ENCODE measurements around the gene PRR20C. TPM values are rescaled to one million over a fixed set of nuclear protein-coding genes. Genes with fewer than 3 reads are reported as not detected.
"Not testable (repeated sequence)": the region's sequence is repeated elsewhere in the genome, so short reads cannot be mapped to it uniquely, and the experiment has no call there.

The PRR20C gene
- not detected in 2 replicates for total RNA-seq (2014; rRNA removed; shearing (Covaris generic))
- not detected in 2 replicates for polyA plus RNA-seq (2015; cell fraction: cytosol; rRNA removed)
- polyA plus RNA-seq (2015; cell fraction: nucleus; rRNA removed) = not detected in 2 replicates

DNA sequence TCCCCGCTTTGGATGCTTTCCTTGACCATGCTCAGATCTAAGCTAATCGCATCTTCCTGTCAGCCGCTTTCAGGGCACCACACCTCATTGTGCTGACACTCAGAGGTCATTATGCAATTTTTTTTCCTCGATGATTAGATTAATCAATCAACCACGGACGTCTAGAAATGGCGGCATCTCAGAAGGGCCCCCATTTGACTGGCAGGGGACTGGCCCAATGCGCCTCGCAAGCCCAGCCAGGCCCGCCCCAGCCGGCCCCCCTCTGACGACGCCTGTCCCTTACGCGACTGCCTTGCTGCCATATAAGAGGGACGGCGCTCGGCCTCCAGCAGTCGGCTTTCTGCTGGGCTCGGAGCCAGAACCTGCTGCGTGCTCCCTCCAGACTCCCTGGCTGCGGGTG lies at the start of gene PRR20C:
Gene PRR20C (plus strand): TSS at position 301 of the 400 bp plus-strand sequence. CDS start 387 bp downstream, outside the sequence.
- DNase-seq (ENCODE audit: low read depth) = not testable (repeated sequence)

- DNase-seq (ENCODE audit: low read depth) = no peak
Measured at GRCh38 chr13:57114945-57115344, 38.9 kb upstream of the PRR20C start.

DNA sequence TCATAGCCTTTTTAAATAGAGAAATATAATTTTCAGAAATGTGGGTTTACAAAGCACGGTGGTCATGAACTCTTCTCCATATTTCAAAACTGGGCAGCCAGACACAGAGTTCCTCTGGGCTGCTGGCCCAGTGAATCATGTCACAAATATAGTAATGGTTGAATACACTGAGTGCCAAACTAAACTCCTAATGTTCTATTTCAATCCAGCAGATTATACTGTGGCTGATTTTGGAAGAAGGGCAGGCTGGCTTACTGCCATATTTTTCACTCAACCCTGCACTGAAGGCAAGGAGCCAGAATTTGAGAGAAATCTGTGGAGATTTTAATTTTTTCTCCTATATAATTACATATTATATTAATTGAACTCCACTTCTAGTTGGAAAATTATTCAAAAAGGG lies 30.2 kb upstream of the PRR20C start:
- DNase-seq (ENCODE audit: low read depth) = peak; percentile 23

GRCh38 chr13:57128909-57129308 lies 25.0 kb upstream of the PRR20C start:
- DNase-seq (ENCODE audit: low read depth) = peak; percentile 38

GRCh38 chr13:57136093-57136492 lies 17.8 kb upstream of the PRR20C start:
- no peak for DNase-seq (ENCODE audit: low read depth)

- no peak for DNase-seq (ENCODE audit: low read depth)
Measured at GRCh38 chr13:57137585-57137984, 16.3 kb upstream of the PRR20C start.

DNA sequence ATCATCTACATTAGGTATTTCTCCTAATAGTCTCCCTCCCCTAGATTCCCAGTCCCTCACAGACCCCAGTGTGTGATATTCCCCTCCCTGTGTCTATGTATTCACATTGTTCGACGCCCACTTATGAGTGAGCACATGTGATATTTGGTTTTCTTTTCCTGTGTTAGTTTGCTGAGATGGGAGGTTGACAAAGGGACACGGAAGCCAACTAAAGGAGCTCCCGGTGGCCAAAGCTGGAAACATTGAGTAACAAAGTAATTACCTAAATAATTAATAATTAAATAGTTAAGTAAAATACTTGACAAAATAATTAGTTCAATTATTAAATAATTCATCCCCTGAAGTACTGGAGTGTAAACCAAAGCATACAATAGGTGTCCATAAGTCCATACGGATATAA lies 14.9 kb upstream of the PRR20C start:
- no peak for DNase-seq (ENCODE audit: low read depth)

GRCh38 chr13:57139781-57140180 lies 14.1 kb upstream of the PRR20C start:
- not testable (repeated sequence) for DNase-seq (ENCODE audit: low read depth)

DNA sequence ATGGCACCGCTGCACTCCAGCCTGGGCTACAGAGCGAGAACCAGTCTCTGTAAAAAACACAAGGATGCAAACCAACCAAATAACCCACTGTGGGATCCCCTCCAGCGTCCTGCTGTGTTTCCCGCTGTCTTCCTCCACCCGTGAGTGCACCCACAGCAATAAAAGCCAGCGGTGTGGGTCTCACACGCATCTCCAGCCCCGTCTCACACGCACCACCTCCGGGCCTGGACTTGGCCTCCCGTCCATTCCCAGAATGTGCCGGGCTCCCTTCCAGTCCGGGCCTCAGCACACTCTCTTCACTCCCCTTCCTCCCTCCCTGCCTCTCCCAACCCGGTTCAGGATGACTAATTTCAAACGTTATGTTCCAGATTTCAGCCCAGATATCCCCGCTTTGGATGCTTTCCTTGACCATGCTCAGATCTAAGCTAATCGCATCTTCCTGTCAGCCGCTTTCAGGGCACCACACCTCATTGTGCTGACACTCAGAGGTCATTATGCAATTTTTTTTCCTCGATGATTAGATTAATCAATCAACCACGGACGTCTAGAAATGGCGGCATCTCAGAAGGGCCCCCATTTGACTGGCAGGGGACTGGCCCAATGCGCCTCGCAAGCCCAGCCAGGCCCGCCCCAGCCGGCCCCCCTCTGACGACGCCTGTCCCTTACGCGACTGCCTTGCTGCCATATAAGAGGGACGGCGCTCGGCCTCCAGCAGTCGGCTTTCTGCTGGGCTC lies 13.5 kb upstream of the PRR20C start, which contains the start of gene PRR20A:
Gene PRR20A (plus strand): TSS at position 684 of the 734 bp plus-strand sequence. CDS start 387 bp downstream, outside the sequence.
- not testable (repeated sequence) for DNase-seq (ENCODE audit: low read depth)

DNA sequence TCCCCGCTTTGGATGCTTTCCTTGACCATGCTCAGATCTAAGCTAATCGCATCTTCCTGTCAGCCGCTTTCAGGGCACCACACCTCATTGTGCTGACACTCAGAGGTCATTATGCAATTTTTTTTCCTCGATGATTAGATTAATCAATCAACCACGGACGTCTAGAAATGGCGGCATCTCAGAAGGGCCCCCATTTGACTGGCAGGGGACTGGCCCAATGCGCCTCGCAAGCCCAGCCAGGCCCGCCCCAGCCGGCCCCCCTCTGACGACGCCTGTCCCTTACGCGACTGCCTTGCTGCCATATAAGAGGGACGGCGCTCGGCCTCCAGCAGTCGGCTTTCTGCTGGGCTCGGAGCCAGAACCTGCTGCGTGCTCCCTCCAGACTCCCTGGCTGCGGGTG lies 6.7 kb upstream of the PRR20C start, which contains the start of gene PRR20B:
Gene PRR20B (plus strand): TSS at position 301 of the 400 bp plus-strand sequence. CDS start 387 bp downstream, outside the sequence.
- DNase-seq (ENCODE audit: low read depth) = not testable (repeated sequence)

- not testable (repeated sequence) for DNase-seq (ENCODE audit: low read depth)
Measured at GRCh38 chr13:57148106-57148505, 5.8 kb upstream of the PRR20C start.

DNA sequence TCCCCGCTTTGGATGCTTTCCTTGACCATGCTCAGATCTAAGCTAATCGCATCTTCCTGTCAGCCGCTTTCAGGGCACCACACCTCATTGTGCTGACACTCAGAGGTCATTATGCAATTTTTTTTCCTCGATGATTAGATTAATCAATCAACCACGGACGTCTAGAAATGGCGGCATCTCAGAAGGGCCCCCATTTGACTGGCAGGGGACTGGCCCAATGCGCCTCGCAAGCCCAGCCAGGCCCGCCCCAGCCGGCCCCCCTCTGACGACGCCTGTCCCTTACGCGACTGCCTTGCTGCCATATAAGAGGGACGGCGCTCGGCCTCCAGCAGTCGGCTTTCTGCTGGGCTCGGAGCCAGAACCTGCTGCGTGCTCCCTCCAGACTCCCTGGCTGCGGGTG lies 6.5 kb downstream of the PRR20C start, which contains the start of gene PRR20D:
Gene PRR20D (plus strand): TSS at position 301 of the 400 bp plus-strand sequence. CDS start 387 bp downstream, outside the sequence.
- DNase-seq (ENCODE audit: low read depth) = not testable (repeated sequence)

DNA sequence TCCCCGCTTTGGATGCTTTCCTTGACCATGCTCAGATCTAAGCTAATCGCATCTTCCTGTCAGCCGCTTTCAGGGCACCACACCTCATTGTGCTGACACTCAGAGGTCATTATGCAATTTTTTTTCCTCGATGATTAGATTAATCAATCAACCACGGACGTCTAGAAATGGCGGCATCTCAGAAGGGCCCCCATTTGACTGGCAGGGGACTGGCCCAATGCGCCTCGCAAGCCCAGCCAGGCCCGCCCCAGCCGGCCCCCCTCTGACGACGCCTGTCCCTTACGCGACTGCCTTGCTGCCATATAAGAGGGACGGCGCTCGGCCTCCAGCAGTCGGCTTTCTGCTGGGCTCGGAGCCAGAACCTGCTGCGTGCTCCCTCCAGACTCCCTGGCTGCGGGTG lies 13.0 kb downstream of the PRR20C start, which contains the start of gene PRR20E:
Gene PRR20E (plus strand): TSS at position 301 of the 400 bp plus-strand sequence. CDS start 387 bp downstream, outside the sequence.
- not testable (repeated sequence) for DNase-seq (ENCODE audit: low read depth)

GRCh38 chr13:57191667-57192066 lies 37.8 kb downstream of the PRR20C start:
- DNase-seq (ENCODE audit: low read depth) = no peak

Small RNA genes lying within 50 kb of the gene (small RNA-seq; reads per million reads assigned to genes)
- gene PRR20FP = not detected

Other genes starting within 250 kb of the PRR20C start
- gene PRR20A, start 13.1 kb upstream of the PRR20C start, total RNA-seq (2014; rRNA removed; shearing (Covaris generic)) = not detected in 2 replicates
- gene PRR20B, start 6.6 kb upstream of the PRR20C start, total RNA-seq (2014; rRNA removed; shearing (Covaris generic)) = not detected in 2 replicates
- gene PRR20D, start 6.6 kb downstream of the PRR20C start, total RNA-seq (2014; rRNA removed; shearing (Covaris generic)) = not detected in 2 replicates
- not detected in 2 replicates for gene PRR20E, start 13.1 kb downstream of the PRR20C start, total RNA-seq (2014; rRNA removed; shearing (Covaris generic))

Data from HT1080 (cell line).